ENCODE measurements around the gene GNB1L.

- TF ChIP-seq, protein P1, sequence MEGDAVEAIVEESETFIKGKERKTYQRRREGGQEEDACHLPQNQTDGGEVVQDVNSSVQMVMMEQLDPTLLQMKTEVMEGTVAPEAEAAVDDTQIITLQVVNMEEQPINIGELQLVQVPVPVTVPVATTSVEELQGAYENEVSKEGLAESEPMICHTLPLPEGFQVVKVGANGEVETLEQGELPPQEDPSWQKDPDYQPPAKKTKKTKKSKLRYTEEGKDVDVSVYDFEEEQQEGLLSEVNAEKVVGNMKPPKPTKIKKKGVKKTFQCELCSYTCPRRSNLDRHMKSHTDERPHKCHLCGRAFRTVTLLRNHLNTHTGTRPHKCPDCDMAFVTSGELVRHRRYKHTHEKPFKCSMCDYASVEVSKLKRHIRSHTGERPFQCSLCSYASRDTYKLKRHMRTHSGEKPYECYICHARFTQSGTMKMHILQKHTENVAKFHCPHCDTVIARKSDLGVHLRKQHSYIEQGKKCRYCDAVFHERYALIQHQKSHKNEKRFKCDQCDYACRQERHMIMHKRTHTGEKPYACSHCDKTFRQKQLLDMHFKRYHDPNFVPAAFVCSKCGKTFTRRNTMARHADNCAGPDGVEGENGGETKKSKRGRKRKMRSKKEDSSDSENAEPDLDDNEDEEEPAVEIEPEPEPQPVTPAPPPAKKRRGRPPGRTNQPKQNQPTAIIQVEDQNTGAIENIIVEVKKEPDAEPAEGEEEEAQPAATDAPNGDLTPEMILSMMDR (conservative IDR thresholded peaks at IDR 0.05; ENCODE audit: low read depth, low read length) = no peak
- no peak for TF ChIP-seq EZH2 (IDR thresholded peaks at IDR 0.05; ENCODE audit: borderline replicate concordance, low read depth, low read length, poor library complexity, severe bottlenecking)
These were observed 5.3 kb upstream of the GNB1L start for GRCh38 chr22:19859861-19860510.

Data from A673 (cell line).